HG03521 (cell line): ENCODE results near the gene CLCF1.

Source experiments
- ATAC-seq: cut with Tn5 transposase; IDR thresholded peaks from one replicate; pipeline ENCODE4 v1.9.1; 2021; ENCODE audit warnings: mild to moderate bottlenecking, moderate library complexity; ENCODE audit not compliant: unreplicated experiment

The CLCF1 gene

DNA sequence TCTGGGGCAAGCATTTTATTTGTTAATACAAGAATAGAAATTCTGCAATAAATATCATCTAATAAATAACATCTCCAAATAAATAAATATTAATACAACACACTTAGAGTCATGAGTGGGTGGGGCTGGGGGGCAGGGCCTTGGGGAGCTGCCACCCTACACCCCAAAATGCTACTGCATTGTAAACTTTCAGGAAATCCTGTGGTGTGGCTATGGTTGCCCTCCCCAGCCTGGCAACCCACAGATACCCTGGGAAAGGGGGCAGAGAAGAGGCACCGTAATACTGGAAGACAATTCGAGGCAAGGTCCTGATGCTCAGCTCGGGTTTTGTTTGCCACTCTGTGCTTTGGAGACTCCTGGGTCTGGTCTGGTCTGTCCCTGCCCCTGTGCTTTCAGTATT is 9.2 kb downstream of the CLCF1 start:
- ATAC-seq, result no peak

DNA sequence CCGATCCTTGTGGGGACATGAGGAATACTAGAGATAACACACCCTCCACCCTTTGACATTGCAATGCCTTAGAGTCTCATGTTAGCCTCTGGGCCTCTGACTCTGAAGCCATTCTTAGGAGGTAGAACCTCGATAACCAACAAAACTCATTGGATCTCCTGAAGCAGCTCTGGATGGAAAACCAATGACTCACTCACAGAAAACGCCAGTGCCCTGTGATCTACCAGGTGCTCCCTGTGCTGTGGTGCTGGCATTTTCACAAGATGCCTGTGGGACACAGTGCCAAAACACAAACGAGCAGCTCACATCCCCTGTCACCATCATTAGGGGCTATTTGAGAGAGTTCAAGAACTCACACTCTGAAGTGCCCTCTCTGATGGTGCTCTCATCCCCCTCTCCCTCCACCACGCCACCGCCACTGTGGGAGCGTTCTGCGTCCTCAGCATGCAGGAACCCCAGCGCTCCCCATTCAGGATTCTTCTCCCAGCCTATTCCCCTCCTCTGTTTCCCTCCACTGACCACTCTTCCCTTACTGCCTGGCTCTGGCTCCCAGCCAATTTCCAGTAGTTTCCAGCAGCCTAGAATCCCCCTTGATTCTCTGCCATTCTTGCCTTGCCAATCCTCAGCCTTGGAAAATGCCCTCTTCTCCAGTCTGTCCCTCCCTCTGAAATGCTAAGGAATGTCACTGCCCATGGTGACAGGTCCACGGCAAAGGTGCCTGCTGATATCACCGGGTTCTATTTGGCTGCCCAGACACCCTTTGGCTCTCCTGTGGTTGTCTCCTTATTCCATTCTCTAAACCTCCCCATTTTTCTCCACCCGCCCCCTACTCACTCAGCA is 15.3 kb downstream of the CLCF1 start:
- ATAC-seq, result no peak

DNA sequence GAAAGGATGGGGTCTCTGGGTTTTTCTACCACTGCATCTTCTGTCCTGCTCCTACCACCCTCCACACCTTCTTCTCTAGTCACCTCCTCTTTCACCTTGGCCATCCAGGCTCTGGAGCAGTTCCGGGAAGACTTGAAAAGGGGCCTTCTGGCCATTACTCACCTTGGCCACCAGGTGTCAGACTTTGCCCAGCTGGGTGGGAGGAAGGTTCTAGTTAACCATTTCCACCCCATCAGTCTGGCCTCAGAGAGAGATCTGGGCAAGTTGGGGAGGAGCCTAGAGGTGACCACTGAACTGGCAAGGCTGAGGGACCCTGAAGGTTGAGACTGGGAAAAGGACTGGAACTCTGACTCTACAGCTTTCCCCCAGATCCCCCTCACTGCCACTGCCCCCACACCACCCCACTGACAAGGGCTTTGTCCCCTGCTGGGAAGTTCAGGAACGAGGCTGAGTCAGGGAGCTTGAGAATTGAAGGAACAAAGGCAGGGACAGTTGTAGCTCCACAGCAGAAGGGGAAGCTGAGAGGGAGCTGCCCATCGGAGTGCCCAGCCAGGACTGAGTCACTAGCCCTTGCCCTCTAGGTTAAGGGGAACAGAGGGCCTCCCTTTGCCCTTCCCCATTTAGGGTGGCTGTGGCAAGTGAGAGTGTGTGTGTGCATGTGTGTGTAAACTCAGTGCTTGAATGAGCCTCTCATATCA is 16.4 kb downstream of the CLCF1 start:
- no peak for ATAC-seq

DNA sequence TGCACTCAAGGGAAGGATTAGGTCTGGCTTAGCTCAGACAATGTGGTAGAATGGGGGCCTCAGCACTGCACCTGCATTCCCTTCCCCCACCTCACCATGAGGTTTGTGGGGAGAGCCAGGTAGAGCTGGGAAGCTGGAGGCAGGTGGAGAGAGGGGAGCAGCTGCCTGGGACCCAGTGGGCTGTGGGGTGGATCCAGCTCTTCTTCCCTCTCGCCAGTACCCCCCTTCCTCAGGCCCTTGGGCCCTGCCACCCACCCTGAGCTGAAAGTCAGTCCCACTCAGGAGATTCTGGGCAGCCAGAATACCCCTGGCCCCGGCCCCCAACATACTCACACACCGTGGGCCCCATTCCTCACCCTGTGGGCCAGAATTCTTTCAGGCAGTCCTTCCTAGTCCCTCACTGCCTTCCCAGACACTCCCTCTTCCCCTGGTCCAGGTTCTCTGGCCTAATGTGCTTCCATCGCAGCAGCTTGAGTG is 17.0 kb downstream of the CLCF1 start:
- no peak for ATAC-seq

DNA sequence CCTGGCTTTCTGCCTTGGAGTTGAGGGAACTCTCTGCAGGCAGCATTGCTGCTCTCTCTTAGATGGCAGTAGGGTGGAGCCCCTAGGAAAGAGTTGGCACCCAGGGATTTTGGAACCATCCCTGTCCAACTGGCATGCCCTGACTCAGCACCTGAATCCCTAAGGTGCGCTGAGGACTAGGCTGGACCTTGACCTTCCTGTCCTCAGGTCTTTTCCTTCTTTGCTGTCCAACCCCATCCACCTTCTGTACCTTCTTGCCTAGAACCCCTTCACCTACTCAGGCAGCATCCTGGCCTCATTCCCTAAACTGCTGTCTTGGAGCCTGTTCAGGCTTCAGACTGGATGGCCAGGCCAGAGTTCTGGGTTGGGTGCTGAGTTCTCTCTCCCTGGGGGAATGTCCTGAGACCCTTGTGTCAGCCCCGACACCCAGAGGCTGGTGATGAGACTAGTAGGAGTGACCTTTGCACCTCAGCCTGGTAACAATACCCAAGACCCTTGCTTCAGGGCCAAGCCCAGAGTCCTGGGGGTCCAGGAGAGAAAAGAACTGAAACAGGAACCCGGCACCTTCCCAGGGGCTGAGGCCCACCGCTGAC is 17.5 kb downstream of the CLCF1 start:
- no peak for ATAC-seq

DNA sequence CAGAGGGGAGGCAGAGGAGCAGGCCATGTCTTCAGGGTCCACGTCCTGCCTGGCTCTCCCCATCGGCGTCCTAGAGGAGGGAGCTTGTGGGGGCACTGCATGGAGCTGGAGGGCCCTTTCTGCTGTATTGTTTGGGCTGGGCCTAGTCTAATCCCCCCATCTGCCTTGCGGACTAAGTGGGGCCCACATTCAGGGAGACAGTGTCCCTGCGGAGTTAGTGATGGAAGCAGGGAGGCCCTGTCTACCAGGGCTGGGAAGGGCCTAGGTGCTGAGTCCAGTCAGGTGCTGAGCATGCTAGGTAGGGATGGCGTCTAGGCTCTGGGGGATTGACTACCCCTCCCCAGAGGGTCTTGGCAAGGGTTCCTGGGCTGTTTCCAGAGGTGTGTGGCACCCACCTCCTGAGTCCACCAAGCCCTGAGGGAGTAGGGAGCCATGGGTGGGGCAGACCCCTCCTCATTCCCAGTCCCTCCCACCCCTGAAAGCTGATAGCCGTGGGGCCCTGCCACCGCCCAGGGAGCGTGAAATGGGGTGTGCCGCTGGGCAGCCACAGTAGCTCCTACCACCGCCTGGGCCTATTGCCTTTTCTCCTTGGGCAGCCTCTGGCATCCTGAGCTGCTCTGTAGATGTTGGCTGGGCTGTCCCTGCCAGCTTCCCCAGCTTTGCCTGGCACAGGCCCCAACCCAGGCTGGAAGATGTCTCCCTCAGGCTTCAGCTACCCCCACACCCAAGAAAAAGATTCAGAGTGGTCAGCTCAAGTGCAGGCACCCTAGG is 18.2 kb downstream of the CLCF1 start:
- ATAC-seq, result no peak

DNA sequence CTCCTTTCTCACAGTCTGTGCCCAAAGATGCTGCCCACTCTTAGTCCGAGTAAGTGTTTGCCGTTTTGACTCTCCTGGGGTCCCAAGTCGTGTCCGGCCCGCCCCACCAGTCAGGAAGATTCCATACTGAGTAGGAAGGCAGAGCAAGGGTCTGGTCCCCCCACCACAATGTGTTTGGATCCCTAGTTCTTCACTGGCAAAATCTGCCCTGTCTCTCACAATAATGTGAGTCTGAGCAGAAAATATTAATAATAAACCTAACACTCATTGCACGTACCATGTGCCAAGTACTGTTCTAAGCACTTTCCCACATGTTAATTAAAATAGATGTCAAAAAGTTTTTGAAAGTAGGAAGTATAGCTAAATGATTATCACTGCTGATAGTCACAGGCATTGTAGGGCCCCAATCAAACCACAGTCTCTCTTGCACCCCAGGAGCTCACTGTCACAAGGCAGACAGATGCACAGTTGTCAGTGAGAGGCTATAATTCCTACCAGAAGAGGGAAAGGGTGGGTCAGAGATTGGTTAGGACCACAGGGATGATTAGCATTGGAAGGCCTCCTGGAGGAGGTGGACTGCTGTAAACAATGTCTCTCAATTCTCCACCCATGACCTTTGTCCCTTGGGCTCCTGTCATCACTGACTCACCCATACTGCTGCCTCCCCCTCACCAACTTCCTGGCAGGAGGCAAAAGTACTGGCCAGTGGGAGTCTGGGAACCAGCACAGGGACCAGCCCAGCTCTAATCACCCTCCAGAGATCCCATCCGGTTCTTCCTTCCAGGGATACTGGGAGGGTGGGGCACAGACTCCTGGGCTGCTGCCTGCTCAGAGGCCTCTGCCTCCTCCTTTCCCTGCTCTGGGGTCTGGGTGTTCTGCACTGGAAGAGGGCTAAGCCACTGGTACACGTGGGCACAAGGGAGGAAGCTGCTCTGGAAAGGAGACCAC is 19.0 kb downstream of the CLCF1 start:
- ATAC-seq, result no peak

DNA sequence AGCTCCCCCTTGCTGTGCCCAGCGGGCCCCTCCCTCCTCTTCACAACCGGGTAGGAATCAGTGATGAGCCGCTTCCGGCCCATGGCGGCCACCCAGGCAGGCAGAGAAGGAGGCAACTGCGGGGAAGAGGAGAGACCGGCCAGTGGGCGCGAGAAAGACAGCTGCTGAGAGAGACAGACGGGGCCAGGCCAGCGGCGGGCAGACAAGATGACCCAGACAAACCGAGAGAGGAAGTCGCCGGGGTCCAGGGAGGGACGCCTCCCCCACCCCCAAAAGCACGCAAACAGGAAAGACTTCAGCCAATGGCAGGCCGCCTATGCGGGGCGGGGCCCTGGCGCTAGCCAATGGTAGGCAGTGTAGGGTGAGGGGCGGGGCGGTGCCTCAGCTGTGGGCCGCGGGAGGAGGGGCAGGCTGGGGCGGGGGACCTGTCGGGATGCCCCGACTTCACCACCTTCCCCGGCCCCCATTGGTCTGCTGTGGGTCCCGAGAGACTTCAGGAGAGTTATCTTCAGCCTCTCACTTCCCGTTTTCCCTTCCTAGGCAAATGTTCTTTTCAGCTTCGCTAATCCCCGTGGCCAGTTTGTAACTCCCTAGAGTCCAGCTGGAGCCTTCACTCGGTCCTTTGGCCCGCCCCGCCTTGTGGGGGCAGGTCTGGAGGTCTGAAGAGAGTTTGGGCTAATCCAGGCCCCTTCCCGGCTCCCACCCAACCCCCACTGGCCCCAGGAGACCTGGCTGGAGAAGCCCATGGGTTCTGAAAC is 19.9 kb downstream of the CLCF1 start, which contains the start of gene POLD4:
TSS of gene POLD4 (minus strand) at position 230 of the 758 bp plus-strand sequence. CDS start at position 83, 147 bp downstream.
- ATAC-seq, result peak; percentile 83

DNA sequence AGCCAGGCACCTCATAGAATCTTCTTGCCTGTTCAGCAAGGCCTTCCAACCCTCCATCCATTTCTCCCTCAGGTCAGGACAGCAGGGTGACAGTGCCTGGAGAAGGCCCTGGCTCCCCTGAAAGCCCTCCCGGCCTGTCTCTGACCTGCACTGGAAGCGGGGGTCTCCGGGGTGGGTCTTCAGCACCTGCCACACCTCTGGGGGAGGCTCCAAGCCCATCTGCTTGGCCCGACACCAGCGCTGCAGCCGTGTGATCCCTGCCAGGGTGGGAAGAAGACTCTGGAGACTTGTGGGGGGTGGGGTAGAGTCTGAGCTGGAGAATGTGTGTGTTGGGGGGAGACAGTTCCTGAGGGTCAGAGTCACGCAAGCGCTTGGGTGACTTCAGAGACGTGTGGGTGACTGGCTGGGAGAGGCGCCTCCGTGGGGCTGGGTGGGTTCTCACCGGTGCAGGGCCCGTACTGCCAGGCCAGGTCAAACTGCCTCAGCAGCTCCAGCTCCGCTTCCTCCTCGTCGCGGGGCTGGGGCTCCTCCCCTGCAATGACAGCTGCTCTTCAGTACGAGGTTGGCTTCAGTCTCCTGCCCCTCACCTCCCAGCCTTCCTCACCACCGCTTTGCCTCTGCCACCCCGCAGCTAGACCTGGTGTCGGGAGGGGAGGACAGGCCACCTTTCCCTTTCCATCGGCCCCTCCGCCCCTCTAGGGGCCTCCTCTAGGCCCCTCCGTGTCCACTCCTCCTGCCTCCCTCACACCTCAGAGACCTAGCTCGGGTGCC is 20.7 kb downstream of the CLCF1 start:
- ATAC-seq, result peak; percentile 13

DNA sequence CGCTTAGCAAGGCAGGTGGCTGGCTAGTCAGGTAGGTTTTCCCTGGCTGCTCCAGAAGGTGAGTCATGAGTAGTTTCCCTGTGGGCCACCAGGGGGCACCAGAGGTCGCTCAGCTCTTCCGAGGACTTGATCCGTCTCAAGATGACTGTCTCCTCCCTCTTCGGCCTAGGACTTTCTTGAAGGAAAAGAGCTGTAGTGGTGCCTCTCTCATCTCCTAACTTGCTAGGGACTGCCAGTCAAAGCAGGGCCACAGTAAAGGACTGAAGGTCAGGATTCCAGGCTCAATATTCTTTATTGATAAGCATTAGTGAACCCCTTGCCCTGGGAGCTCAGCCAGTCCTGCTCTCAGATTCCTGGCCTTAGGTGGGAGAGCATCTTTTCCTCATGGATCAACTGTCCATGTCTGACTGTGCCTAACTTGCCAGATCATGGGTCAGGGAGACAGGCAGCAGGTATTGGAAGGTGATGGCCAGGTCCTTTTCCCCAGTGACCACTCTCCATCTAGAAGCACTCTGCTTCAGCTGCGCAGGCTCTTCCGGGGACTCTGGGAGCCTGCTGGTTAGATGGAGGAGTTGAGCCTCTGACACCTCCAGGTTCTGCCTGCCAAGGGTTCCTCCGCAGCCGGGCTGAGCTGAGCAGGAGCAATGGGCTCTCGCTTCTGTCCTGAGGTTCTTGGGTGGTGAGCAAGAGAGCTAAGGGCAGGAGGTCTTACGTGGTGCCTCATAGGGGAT is 22.0 kb downstream of the CLCF1 start:
- no peak for ATAC-seq

DNA sequence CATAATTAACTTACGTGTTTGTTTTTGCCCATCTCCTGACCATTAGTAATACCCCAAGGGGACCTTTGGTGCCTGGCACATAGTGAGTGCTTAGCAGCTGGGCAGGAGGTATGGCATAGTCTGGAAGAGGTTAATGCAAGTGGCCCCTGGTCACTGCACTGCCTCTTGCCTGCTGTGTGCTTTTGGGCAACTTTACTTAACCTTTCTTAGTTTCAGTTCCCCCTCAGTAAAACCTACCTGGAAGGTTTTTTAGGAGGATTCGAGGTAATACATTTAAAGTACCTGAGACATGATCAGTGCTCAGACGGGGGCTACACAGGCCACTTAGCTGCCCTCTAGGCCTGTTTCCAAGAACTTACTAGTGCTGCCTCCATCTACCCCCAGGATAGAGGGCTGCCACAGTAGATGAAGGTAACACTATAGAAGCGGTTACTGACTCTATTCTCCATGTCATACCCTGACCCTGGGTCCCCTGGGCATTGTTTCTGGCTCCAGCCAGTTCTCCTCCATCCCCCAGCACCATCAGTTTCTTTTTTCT is 23.4 kb downstream of the CLCF1 start:
- ATAC-seq, result no peak

DNA sequence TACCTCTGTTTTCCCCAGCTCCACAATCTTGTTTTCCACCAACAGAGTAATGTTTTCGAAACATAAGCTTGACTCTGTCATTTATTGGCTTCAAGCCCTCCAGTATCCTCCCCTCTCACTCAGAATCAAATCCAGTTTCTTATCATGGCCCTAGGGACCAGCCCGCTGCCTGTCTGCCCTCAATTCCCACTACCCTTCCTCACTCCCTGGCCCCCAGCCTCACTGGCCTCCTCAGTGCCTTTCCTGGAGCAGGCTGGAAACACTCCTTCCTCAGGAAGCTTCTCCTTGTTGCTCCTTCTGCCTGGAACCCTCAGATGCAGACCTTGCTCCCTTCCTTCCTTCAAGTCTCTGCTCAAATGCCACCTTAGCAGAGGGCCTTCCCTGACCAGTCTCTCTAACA is 23.9 kb downstream of the CLCF1 start:
- no peak for ATAC-seq

DNA sequence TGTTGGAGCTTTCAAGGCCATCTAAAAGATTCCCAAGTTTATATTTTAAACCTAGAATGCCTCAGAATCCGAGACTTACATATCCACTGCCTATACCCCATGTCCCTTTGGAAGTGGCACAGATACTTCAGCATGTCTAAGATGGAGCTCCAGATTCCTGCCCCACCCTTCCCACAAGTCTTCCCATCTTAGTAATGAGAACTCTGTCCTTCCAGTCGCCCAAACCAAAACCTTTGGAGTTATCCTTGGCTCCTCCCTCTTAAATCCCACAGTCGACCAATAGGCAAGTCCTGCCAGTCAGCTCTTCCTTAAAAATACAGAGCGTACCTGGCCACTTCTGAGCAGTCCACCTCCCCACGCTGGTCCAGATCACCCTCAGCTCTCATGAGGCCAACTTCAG is 24.4 kb downstream of the CLCF1 start:
- no peak for ATAC-seq

DNA sequence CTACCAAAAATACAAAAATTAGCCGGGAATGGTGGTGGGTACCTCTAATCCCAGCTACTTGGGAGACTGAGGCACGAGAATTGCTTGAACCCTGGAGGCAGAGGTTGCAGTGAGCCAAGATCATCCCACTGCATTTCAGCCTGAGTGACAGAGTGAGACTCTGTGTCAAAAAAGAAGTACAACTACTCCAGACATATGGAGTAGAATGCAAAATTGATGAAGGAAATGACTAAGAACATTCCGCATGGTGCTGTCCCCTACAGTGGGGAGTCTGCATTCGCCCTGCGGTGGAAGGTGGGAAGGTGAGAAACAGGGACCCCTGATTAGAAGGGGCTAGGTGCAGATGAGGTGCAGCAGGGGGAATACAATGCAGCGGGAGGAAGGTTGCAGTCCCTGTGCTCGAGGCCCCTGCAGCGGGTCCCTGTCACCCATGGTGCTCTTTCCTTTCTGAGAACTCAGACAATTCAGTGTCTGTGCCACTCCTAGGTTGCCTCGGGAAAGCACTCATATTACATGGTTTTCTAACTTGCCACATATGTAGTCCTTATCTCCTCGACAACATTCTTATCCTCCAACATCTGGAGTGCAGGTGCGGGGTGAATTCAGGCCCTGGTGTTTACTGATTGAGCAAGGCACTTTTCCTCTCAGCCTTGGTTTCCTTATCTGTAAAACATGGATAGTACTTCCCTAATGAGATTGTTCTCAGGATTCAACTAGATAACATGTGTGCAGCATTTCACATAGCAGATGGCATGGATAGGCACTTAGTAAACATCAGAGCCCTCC is 25.2 kb downstream of the CLCF1 start:
- ATAC-seq, result no peak

DNA sequence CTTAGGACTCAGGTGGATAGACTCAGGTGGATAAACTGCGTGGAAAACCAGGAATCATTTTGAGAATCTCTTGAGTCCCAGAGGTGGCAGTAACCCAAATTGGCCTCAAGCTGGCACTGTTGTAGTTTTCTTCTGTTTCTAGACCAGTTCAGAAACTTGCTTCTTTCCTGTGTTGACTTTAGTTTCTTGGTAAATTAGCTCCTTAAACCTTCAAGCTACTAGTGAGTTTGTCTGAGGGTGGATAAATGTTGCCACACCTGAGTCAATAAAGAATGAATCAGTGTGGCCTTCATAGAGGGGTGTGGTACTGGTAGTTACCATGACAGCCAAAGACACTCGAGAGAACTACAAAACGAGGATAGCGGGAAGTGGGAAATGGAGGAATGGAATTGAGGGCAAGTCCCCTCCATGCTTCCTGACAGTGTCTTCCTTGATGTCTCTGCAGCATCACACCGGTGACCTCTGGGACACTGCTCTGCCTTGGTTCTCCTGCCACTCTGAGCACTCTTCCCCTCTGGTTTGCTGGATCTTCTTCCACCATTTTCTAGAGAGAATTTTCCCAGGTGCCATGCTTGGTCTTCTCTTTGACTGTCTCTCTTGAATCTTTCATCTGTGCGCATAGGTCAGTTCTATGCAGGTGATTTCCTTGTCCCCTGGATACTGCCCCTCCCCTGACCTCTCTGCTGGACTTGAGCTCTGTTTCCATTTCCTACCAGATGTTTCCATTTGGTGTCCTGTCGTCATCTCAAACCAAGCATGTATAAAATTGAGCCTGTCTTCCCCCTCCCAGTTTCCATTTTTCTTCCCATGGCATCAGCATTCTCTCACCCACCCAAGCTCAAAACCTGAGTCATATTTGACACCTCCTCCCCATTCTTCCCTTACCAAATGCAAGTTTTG is 27.2 kb downstream of the CLCF1 start:
- no peak for ATAC-seq
